Activated T-cell treated with anti-CD3 and anti-CD28 coated beads for 24 hours (primary cell): ENCODE measurements around the gene SLN.

Experiments
- DNase-seq: peaks from one replicate; pipeline ENCODE4 v3.0.0-alpha.2; 2020; ENCODE audit warnings: low read depth

SLN gene

GRCh38 chr11:107683061-107683460 is 28.8 kb downstream of the SLN start:
- no peak for DNase-seq

GRCh38 chr11:107682572-107682971 is 29.3 kb downstream of the SLN start:
- no peak for DNase-seq

GRCh38 chr11:107682171-107682570 is 29.7 kb downstream of the SLN start:
- DNase-seq = no peak

DNA sequence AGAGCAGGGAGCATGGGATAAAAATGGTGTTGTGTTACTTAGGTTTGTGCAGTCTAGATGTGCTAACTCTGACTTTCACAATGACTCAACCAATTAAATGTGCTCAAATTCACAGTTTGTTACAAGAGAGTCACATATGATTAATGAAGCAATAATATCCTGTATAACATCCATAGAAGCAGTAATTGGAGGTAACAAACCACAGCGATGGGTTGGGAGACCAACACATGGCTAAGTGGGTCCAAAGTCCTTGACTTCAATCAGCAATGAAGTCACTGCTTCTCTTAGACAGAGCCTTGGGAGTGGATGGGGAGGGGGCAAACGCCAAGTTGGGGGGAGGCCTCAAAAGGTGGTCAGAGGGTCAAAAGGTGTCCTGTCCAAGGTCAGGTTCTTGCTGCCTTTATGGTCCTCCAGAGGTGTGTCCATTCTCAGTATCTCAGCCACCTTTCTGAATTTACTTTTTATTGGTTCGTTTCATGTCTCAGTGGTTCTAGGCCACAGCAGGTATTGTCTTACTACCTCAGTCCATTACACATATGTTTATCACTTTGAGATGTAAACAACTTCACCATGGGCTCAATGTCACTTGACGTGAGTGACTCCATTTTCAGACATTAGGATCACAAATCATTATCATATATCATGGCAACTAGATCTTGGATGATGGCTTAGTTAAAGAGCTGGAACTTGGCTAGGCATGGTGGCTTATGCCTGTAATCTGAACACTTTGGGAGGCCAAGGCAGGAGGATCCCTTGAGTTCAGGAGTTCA is 32.4 kb downstream of the SLN start:
- DNase-seq = no peak

DNA sequence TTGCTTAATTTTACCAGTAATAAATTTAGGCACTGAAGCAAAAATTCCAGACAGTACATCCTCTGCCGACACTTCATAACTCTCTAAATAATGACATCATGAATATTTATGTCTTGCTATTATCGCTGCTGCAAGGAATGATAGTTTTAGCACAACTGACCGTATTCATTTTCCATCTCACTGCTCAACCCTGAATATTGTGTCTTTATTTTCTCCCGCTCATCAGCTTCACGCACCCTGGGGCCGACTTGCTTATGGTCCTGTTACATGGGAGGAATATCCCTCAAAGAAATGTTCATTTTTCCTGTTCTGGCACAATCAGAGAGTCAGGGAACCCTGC is 33.3 kb downstream of the SLN start:
- DNase-seq = no peak

GRCh38 chr11:107677924-107678631 is 33.8 kb downstream of the SLN start:
- DNase-seq = no peak

- DNase-seq = no peak
Measured at GRCh38 chr11:107676336-107677057, 35.4 kb downstream of the SLN start.

GRCh38 chr11:107675902-107676301 is 36.0 kb downstream of the SLN start:
- DNase-seq = no peak

DNA sequence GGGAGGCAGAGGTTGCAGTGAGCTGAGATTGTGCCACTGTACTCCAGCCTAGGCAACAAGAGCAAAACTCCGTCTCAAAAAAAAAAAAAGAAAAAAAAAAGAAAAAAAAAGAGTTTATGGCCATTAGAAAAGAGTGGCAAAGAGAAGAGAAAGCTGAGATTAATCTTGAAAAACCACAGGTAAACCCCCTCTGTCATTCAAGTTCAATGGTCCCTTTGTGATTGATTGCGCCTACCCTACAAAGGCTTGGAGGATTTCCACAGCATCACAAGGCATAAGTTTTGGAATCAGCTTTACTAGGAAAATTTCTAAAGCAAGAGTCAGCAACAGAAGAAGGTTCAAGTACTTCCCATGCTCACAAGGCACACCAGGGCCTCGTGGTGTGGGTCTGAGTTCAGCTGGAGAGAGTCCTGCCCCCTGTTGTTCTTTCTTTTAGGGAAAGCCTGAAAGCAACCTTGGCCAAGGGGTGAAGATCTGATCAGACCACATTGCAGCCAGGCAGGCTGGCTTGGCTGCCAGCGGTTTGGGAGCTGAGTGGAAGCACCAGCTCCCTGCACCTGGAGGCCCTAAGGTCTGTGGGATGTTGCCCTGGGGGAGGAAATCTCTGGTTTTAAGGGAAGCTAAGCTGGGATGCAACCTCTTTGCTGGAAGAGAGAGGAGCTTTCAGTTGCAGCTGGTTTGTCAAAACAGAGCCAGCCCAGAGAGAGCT is 41.8 kb downstream of the SLN start:
- no peak for DNase-seq

- DNase-seq = no peak
Measured at GRCh38 chr11:107669191-107669740, 42.6 kb downstream of the SLN start.

DNA sequence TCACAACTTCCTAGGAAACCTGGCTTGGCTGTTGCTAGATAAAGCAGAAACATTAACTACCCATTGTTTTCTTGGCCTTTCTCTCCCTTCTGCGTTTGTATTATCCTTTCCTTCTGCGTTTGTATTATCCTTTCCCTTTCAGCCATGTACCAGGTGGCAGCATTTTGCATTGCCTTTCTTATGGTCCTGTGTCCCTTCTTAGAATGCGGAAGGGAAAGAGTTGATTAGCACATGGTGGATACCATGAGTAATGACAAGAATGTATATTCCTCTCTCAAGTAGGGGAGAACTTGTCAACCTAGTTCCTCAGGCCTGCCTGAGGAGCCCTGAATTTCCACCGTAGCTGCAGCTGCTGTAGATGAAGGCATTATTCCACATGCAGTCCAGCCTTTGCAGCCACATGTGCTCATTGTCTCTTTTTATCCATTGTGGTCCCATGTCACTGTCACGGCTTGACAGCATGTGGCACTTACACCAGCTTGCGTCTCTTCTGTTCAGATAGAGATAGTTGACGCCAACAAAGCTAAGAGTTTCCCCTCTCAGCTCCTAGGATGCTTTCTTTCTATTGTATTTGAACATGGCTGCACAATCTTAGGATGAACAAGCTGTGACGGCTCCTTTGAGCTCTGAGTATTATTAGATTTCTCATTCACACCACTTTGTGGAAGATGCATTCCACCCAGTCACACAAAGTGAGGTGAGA is 44.8 kb downstream of the SLN start:
- DNase-seq = no peak

DNA sequence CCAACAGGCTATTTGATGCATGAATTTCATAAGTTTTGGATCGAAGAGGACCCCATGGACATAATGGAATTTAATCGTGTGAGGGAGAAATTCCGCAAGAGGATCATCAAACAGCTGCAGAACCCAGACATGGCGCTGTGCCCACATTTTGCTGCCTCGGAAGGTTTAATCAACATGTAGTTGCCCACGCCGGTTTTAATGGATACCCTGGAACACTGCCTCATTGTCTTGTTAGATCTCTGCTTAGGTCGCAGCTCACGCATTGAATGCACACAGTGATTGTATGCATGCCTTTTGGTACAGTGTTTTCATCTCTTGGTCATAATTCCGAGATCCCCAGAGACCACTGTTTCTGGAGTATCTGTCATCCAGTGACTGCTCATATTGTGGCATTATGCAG is 46.8 kb downstream of the SLN start:
- DNase-seq = no peak

- no peak for DNase-seq
Measured at GRCh38 chr11:107661656-107662055, 50.2 kb downstream of the SLN start.

GRCh38 chr11:107660066-107660465 is 51.8 kb downstream of the SLN start:
- DNase-seq = no peak

DNA sequence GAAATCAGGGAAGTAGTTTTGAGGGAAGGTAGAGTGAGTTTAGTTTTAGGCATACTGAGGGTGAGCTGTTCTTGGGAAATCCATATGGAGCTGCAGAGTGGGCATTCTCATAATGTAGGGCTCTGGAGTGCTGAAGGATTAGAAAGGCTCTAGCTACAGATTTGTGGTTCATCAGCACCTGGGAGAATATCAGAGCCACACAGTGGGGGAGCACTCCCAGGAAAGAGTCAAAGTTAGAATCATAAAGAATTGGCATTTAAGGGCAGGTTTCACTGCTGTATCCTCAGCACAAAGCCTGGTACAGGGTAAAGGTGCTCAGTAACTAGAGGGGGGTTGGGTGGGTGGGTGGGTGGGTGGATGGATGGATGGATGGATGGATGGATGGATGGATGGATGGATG is 52.5 kb downstream of the SLN start:
- DNase-seq = no peak
